ENCODE data around the gene SPDYE2B.
"Not testable (repeated sequence)": the region's sequence is repeated elsewhere in the genome, so short reads cannot be mapped to it uniquely, and the experiment has no call there.

The SPDYE2B gene

GRCh38 chr7:102634299-102634698 is 15.8 kb upstream of the SPDYE2B start:
- H2BK5ac ChIP-seq (ENCODE audit: low read depth, low read length, poor library complexity); H3K79me2 ChIP-seq (ENCODE audit: control insufficient read depth, insufficient read depth, low read length, poor library complexity); H3K9ac ChIP-seq (ENCODE audit: low read length); H4K8ac ChIP-seq (ENCODE audit: low read depth, low read length); H3K27ac ChIP-seq (ENCODE audit: low read depth, low read length); H4K12ac ChIP-seq (ENCODE audit: low read depth, low read length); H4K91ac ChIP-seq (ENCODE audit: low read depth, low read length); H2AFZ ChIP-seq (ENCODE audit: insufficient read depth, low read length, poor library complexity); DNase-seq; H2AK5ac ChIP-seq (ENCODE audit: low read length); H3K14ac ChIP-seq (ENCODE audit: low read length); H2BK120ac ChIP-seq (ENCODE audit: insufficient read depth, low read length, poor library complexity); H3K27me3 ChIP-seq (ENCODE audit: insufficient read depth, low read length); H3K4me2 ChIP-seq (ENCODE audit: low read length); H3K9me3 ChIP-seq (ENCODE audit: insufficient read depth, low read depth, low read length); H3K4me1 ChIP-seq (ENCODE audit: control insufficient read depth in 1 of 2, insufficient read depth in 2 of 2, low read length in 2 of 2); H3K79me1 ChIP-seq (ENCODE audit: low read length); H3K4me3 ChIP-seq (ENCODE audit: low read depth, low read length); H3K18ac ChIP-seq (ENCODE audit: low read length); H3K4ac ChIP-seq (ENCODE audit: low read depth, low read length); H3K23ac ChIP-seq (ENCODE audit: low read length); H3K36me3 ChIP-seq (ENCODE audit: control insufficient read depth in 1 of 2, insufficient read depth in 2 of 2, low read length in 2 of 2); H2BK12ac ChIP-seq (ENCODE audit: low read length): not testable (repeated sequence)
- no CpG with 5 or more reads among the region's 6 CpGs for WGBS (ENCODE audit: extremely low coverage, insufficient coverage, insufficient read length)

GRCh38 chr7:102635354-102635753 is 14.8 kb upstream of the SPDYE2B start:
- not testable (repeated sequence) for H3K27me3 ChIP-seq (ENCODE audit: insufficient read depth, low read length); H3K4me1 ChIP-seq (ENCODE audit: control insufficient read depth in 1 of 2, insufficient read depth in 2 of 2, low read length in 2 of 2); H2AFZ ChIP-seq (ENCODE audit: insufficient read depth, low read length, poor library complexity); H2BK12ac ChIP-seq (ENCODE audit: low read length); H3K4me3 ChIP-seq (ENCODE audit: low read depth, low read length); H2BK120ac ChIP-seq (ENCODE audit: insufficient read depth, low read length, poor library complexity); DNase-seq; H3K27ac ChIP-seq (ENCODE audit: low read depth, low read length); H3K18ac ChIP-seq (ENCODE audit: low read length); H4K8ac ChIP-seq (ENCODE audit: low read depth, low read length); H3K23ac ChIP-seq (ENCODE audit: low read length); H3K4ac ChIP-seq (ENCODE audit: low read depth, low read length); H3K9ac ChIP-seq (ENCODE audit: low read length); H2BK5ac ChIP-seq (ENCODE audit: low read depth, low read length, poor library complexity); H3K14ac ChIP-seq (ENCODE audit: low read length); H2AK5ac ChIP-seq (ENCODE audit: low read length); H3K4me2 ChIP-seq (ENCODE audit: low read length); H4K91ac ChIP-seq (ENCODE audit: low read depth, low read length); H4K12ac ChIP-seq (ENCODE audit: low read depth, low read length); H3K79me2 ChIP-seq (ENCODE audit: control insufficient read depth, insufficient read depth, low read length, poor library complexity); H3K9me3 ChIP-seq (ENCODE audit: insufficient read depth, low read depth, low read length); H3K36me3 ChIP-seq (ENCODE audit: control insufficient read depth in 1 of 2, insufficient read depth in 2 of 2, low read length in 2 of 2); H3K79me1 ChIP-seq (ENCODE audit: low read length)
- WGBS (ENCODE audit: extremely low coverage, insufficient coverage, insufficient read length) = no CpG with 5 or more reads among the region's 5 CpGs

GRCh38 chr7:102636956-102637355 is 13.2 kb upstream of the SPDYE2B start:
- H2AK5ac ChIP-seq (ENCODE audit: low read length); H3K9me3 ChIP-seq (ENCODE audit: insufficient read depth, low read depth, low read length); H2AFZ ChIP-seq (ENCODE audit: insufficient read depth, low read length, poor library complexity); H3K79me1 ChIP-seq (ENCODE audit: low read length); DNase-seq; H3K18ac ChIP-seq (ENCODE audit: low read length); H3K4ac ChIP-seq (ENCODE audit: low read depth, low read length); H2BK120ac ChIP-seq (ENCODE audit: insufficient read depth, low read length, poor library complexity); H3K14ac ChIP-seq (ENCODE audit: low read length); H3K79me2 ChIP-seq (ENCODE audit: control insufficient read depth, insufficient read depth, low read length, poor library complexity); H4K8ac ChIP-seq (ENCODE audit: low read depth, low read length); H4K12ac ChIP-seq (ENCODE audit: low read depth, low read length); H3K27me3 ChIP-seq (ENCODE audit: insufficient read depth, low read length); H3K9ac ChIP-seq (ENCODE audit: low read length); H3K27ac ChIP-seq (ENCODE audit: low read depth, low read length); H3K23ac ChIP-seq (ENCODE audit: low read length); H4K91ac ChIP-seq (ENCODE audit: low read depth, low read length); H2BK5ac ChIP-seq (ENCODE audit: low read depth, low read length, poor library complexity); H3K4me3 ChIP-seq (ENCODE audit: low read depth, low read length); H3K4me2 ChIP-seq (ENCODE audit: low read length); H2BK12ac ChIP-seq (ENCODE audit: low read length); H3K36me3 ChIP-seq (ENCODE audit: control insufficient read depth in 1 of 2, insufficient read depth in 2 of 2, low read length in 2 of 2); H3K4me1 ChIP-seq (ENCODE audit: control insufficient read depth in 1 of 2, insufficient read depth in 2 of 2, low read length in 2 of 2): not testable (repeated sequence)
- WGBS (ENCODE audit: extremely low coverage, insufficient coverage, insufficient read length) = no CpG with 5 or more reads among the region's 13 CpGs

GRCh38 chr7:102638848-102639247 is 11.3 kb upstream of the SPDYE2B start:
- no CpG with 5 or more reads among the region's 11 CpGs for whole genome bisulfite sequencing (ENCODE audit: extremely low coverage, insufficient coverage, insufficient read length)
- not testable (repeated sequence) for H3K4me2 ChIP-seq (ENCODE audit: low read length); H2BK120ac ChIP-seq (ENCODE audit: insufficient read depth, low read length, poor library complexity); H2BK12ac ChIP-seq (ENCODE audit: low read length); H3K36me3 ChIP-seq (ENCODE audit: control insufficient read depth in 1 of 2, insufficient read depth in 2 of 2, low read length in 2 of 2); H4K91ac ChIP-seq (ENCODE audit: low read depth, low read length); H2AFZ ChIP-seq (ENCODE audit: insufficient read depth, low read length, poor library complexity); H4K8ac ChIP-seq (ENCODE audit: low read depth, low read length); H3K79me1 ChIP-seq (ENCODE audit: low read length); H3K18ac ChIP-seq (ENCODE audit: low read length); H3K9me3 ChIP-seq (ENCODE audit: insufficient read depth, low read depth, low read length); H3K9ac ChIP-seq (ENCODE audit: low read length); H2BK5ac ChIP-seq (ENCODE audit: low read depth, low read length, poor library complexity); H4K12ac ChIP-seq (ENCODE audit: low read depth, low read length); H2AK5ac ChIP-seq (ENCODE audit: low read length); H3K4me3 ChIP-seq (ENCODE audit: low read depth, low read length); H3K4ac ChIP-seq (ENCODE audit: low read depth, low read length); H3K4me1 ChIP-seq (ENCODE audit: control insufficient read depth in 1 of 2, insufficient read depth in 2 of 2, low read length in 2 of 2); H3K14ac ChIP-seq (ENCODE audit: low read length); H3K27me3 ChIP-seq (ENCODE audit: insufficient read depth, low read length); H3K27ac ChIP-seq (ENCODE audit: low read depth, low read length); H3K23ac ChIP-seq (ENCODE audit: low read length); H3K79me2 ChIP-seq (ENCODE audit: control insufficient read depth, insufficient read depth, low read length, poor library complexity); DNase-seq

Data from trophoblast cell (in vitro differentiated cells and primary cell).